Mesendoderm (in vitro differentiated cells): Measurements from ENCODE around the gene SPINT2.
A peak's percentile ranks its signal among the peaks of the same experiment; 100 is the strongest.

Source experiments
- DNase-seq: peaks from one replicate; pipeline ENCODE4 v3.0.0; 2013
- H2AK5ac ChIP-seq: 2 replicates; pipeline ENCODE4 v1.6.1; 2013; ENCODE audit warnings: low read length, inconsistent platforms
- H2BK120ac ChIP-seq: 2 replicates; pipeline ENCODE4 v1.6.1; 2013; ENCODE audit warnings: low read depth, mild to moderate bottlenecking, low read length, moderate library complexity, mixed read lengths
- H2BK15ac ChIP-seq: replicated peaks from 2 replicates; pipeline ENCODE4 v1.6.1; 2013; ENCODE audit warnings: low read depth, mild to moderate bottlenecking, moderate library complexity
- H2BK5ac ChIP-seq: 2 replicates; pipeline ENCODE4 v1.6.1; 2013; ENCODE audit warnings: low read length, inconsistent platforms
- H3K18ac ChIP-seq: 2 replicates; pipeline ENCODE4 v1.6.1; 2013; ENCODE audit warnings: mild to moderate bottlenecking, low read length, mixed read lengths
- H3K23ac ChIP-seq: one replicate; pipeline ENCODE4 v1.6.1; 2013; ENCODE audit warnings: low read length
- H3K27ac ChIP-seq: 2 replicates; pipeline ENCODE4 v1.5.1; 2013; ENCODE audit warnings: low read depth, mild to moderate bottlenecking, inconsistent platforms, low read length, moderate library complexity
- H3K27me3 ChIP-seq: 2 replicates; pipeline ENCODE4 v1.6.1; 2013; ENCODE audit warnings: low read length, control low read depth, mild to moderate bottlenecking, inconsistent platforms; ENCODE audit not compliant: insufficient read depth, poor library complexity
- H3K36me3 ChIP-seq: 2 replicates; pipeline ENCODE4 v1.6.1; 2013; ENCODE audit warnings: low read length, inconsistent platforms; ENCODE audit not compliant: control insufficient read depth, insufficient read depth
- H3K4ac ChIP-seq: one replicate; pipeline ENCODE4 v1.6.1; 2013; ENCODE audit warnings: low read depth, mild to moderate bottlenecking, low read length, moderate library complexity
- H3K4me1 ChIP-seq: 2 replicates; pipeline ENCODE4 v1.6.1; 2013; ENCODE audit warnings: low read depth, low read length, inconsistent platforms; ENCODE audit not compliant: control insufficient read depth
- H3K4me2 ChIP-seq: 2 replicates; pipeline ENCODE4 v1.6.1; 2013; ENCODE audit warnings: low read length
- H3K4me3 ChIP-seq: 2 replicates; pipeline ENCODE4 v1.5.1; 2013; ENCODE audit warnings: mild to moderate bottlenecking, low read length
- H3K56ac ChIP-seq: one replicate; pipeline ENCODE4 v1.6.1; 2013; ENCODE audit warnings: low read length
- H3K79me1 ChIP-seq: 2 replicates; pipeline ENCODE4 v1.6.1; 2013; ENCODE audit warnings: low read length, inconsistent platforms
- H3K79me2 ChIP-seq: 2 replicates; pipeline ENCODE4 v1.6.1; 2013; ENCODE audit warnings: mild to moderate bottlenecking, low read length; ENCODE audit not compliant: control insufficient read depth, insufficient read depth
- H3K9ac ChIP-seq: 2 replicates; pipeline ENCODE4 v1.6.1; 2013; ENCODE audit warnings: low read length, inconsistent platforms
- H4K5ac ChIP-seq: one replicate; pipeline ENCODE4 v1.6.1; 2013; ENCODE audit warnings: low read length
- H4K8ac ChIP-seq: one replicate; pipeline ENCODE4 v1.6.1; 2013; ENCODE audit warnings: low read depth, mild to moderate bottlenecking, control low read depth, low read length, moderate library complexity
- WGBS: extraction: QIAGEN DNeasy Blood & Tissue Kit; methylation state at CpG from one replicate; pipeline ENCODE4 v1.1.7; 2013; ENCODE audit warnings: low lambda C conversion rate, missing lambda C conversion rate; ENCODE audit not compliant: insufficient coverage; ENCODE audit errors: extremely low coverage; 5-methylcytosine and 5-hydroxymethylcytosine counted together

Gene SPINT2

GRCh38 chr19:38317104-38317612 lies 52.8 kb downstream of the SPINT2 start:
- Histone ChIP-seq H3K4me3 (no peak overlapping the region), H3K23ac (no peak overlapping the region), H3K4ac (no peak overlapping the region), H2BK120ac (no peak overlapping the region), H3K27ac (no peak overlapping the region), H4K5ac (no peak overlapping the region), H3K18ac (no peak overlapping the region), H3K79me2 (peaks cover 2% of the 10 kb centered on the region), H3K79me1 (peaks cover 7% of the 10 kb centered on the region), H3K9ac (no peak overlapping the region), H3K4me2 (no peak overlapping the region), H3K36me3 (no peaks in the 10 kb centered on the region), H2BK15ac (no peak overlapping the region), H3K4me1 (no peaks in the 10 kb centered on the region), H2AK5ac (no peak overlapping the region), H3K27me3 (no peaks in the 10 kb centered on the region), H3K56ac (no peak overlapping the region), H4K8ac (no peak overlapping the region), H2BK5ac (no peak overlapping the region)
- no peak for DNase-seq
- no CpG with 5 or more reads among the region's 11 CpGs for WGBS

GRCh38 chr19:38318660-38319059 lies 54.3 kb downstream of the SPINT2 start:
- H3K4me2 ChIP-seq: no peak overlapping the region
- H3K56ac ChIP-seq: no peak overlapping the region
- H3K9ac ChIP-seq: no peak overlapping the region
- no peak overlapping the region for H4K5ac ChIP-seq
- no peaks in the 10 kb centered on the region for H3K79me2 ChIP-seq
- WGBS: no CpG with 5 or more reads among the region's 6 CpGs
- H2BK15ac ChIP-seq: no peak overlapping the region
- H2BK5ac ChIP-seq: no peak overlapping the region
- no peaks in the 10 kb centered on the region for H3K4me1 ChIP-seq
- no peak overlapping the region for H4K8ac ChIP-seq
- H3K36me3 ChIP-seq: no peaks in the 10 kb centered on the region
- no peak overlapping the region for H3K4me3 ChIP-seq
- H3K27ac ChIP-seq: no peak overlapping the region
- no peak for DNase-seq
- H3K79me1 ChIP-seq: peaks cover 4% of the 10 kb centered on the region
- no peak overlapping the region for H3K23ac ChIP-seq
- H3K18ac ChIP-seq: no peak overlapping the region
- H2BK120ac ChIP-seq: no peak overlapping the region
- H3K27me3 ChIP-seq: no peaks in the 10 kb centered on the region
- no peak overlapping the region for H3K4ac ChIP-seq
- H2AK5ac ChIP-seq: no peak overlapping the region

- peak within 1 kb of the TSS; percentile 63 for H3K4me2 ChIP-seq
- H2BK5ac ChIP-seq: no peak within 1 kb of the TSS
- no peak within 1 kb of the TSS for H2BK15ac ChIP-seq
- H4K5ac ChIP-seq: no peak within 1 kb of the TSS
- H3K56ac ChIP-seq: peak within 1 kb of the TSS; percentile 85
- no peaks in the 10 kb centered on the region for H3K36me3 ChIP-seq
- peak; percentile 34 for DNase-seq
- H3K4ac ChIP-seq: no peak within 1 kb of the TSS
- H3K4me1 ChIP-seq: no peaks in the 10 kb centered on the region
- H3K79me2 ChIP-seq: no peaks in the 10 kb centered on the region
- no peak within 1 kb of the TSS for H3K23ac ChIP-seq
- peaks cover 4% of the 10 kb centered on the region for H3K79me1 ChIP-seq
- no peak within 1 kb of the TSS for H2BK120ac ChIP-seq
- WGBS: no CpG with 5 or more reads among the region's 76 CpGs
- no peak within 1 kb of the TSS for H3K18ac ChIP-seq
- no peak within 1 kb of the TSS for H3K27ac ChIP-seq
- peak within 1 kb of the TSS; percentile 15 for H3K4me3 ChIP-seq
- peak within 1 kb of the TSS; percentile 66 for H3K9ac ChIP-seq
- H2AK5ac ChIP-seq: no peak within 1 kb of the TSS
- no peaks in the 10 kb centered on the region for H3K27me3 ChIP-seq
- no peak within 1 kb of the TSS for H4K8ac ChIP-seq
These were observed 55.3 kb downstream of the SPINT2 start, which contains the start of gene KCNK6 for GRCh38 chr19:38319421-38320258. Gene KCNK6, plus strand, starts transcription at chr19:38319845. Its CDS starts 106 bp downstream, at chr19:38319951.

DNA sequence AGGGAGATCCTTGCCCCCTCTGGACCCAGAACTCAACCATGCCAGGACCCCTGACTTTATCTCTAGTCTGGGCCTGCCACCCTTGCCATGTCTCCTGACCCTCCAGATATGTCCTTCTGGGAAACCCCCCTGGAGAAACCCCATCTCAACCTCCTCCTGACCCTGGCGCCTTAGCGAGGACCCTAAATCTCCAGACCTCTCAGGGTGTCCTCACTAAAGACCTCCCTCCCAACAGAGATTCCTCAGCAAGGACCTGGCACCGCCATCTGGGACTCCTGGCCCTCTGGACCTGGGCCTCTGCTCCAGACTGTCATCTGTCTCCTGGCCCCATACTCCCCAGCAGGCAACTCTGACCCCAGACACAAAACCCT lies 56.6 kb downstream of the SPINT2 start:
- no peak overlapping the region for H3K18ac ChIP-seq
- no peak overlapping the region for H3K23ac ChIP-seq
- no peak overlapping the region for H3K4me2 ChIP-seq
- no peak for DNase-seq
- no CpG with 5 or more reads among the region's 3 CpGs for WGBS
- H4K8ac ChIP-seq: no peak overlapping the region
- H3K27me3 ChIP-seq: no peaks in the 10 kb centered on the region
- no peaks in the 10 kb centered on the region for H3K79me2 ChIP-seq
- H3K4me3 ChIP-seq: no peak overlapping the region
- H3K4ac ChIP-seq: no peak overlapping the region
- H3K27ac ChIP-seq: no peak overlapping the region
- no peak overlapping the region for H2BK120ac ChIP-seq
- H3K9ac ChIP-seq: no peak overlapping the region
- no peak overlapping the region for H2BK5ac ChIP-seq
- no peaks in the 10 kb centered on the region for H3K36me3 ChIP-seq
- H3K79me1 ChIP-seq: no peaks in the 10 kb centered on the region
- H2BK15ac ChIP-seq: no peak overlapping the region
- no peak overlapping the region for H2AK5ac ChIP-seq
- H3K56ac ChIP-seq: no peak overlapping the region
- H4K5ac ChIP-seq: no peak overlapping the region
- H3K4me1 ChIP-seq: no peaks in the 10 kb centered on the region

GRCh38 chr19:38321646-38322196 lies 57.3 kb downstream of the SPINT2 start:
- H3K79me2 ChIP-seq: no peaks in the 10 kb centered on the region
- H3K4me3 ChIP-seq: no peak overlapping the region
- no peak overlapping the region for H2AK5ac ChIP-seq
- H3K27me3 ChIP-seq: no peaks in the 10 kb centered on the region
- no peak overlapping the region for H2BK5ac ChIP-seq
- no peak overlapping the region for H4K8ac ChIP-seq
- DNase-seq: no peak
- no peak overlapping the region for H2BK15ac ChIP-seq
- H2BK120ac ChIP-seq: no peak overlapping the region
- no peak overlapping the region for H3K27ac ChIP-seq
- no peak overlapping the region for H3K56ac ChIP-seq
- no peaks in the 10 kb centered on the region for H3K79me1 ChIP-seq
- H3K36me3 ChIP-seq: no peaks in the 10 kb centered on the region
- no peak overlapping the region for H3K23ac ChIP-seq
- no CpG with 5 or more reads among the region's 11 CpGs for WGBS
- H3K4me2 ChIP-seq: no peak overlapping the region
- no peak overlapping the region for H3K9ac ChIP-seq
- no peaks in the 10 kb centered on the region for H3K4me1 ChIP-seq
- H4K5ac ChIP-seq: no peak overlapping the region
- H3K4ac ChIP-seq: no peak overlapping the region
- no peak overlapping the region for H3K18ac ChIP-seq
